GM12892 (cell line): ENCODE results near the gene GALR1.

Source experiments
- POLR2A ChIP-seq: IDR thresholded peaks from 2 replicates; pipeline ENCODE4 v1.6.1; 2011; ENCODE audit warnings: low read depth, low read length, control low read depth
- POLR2AphosphoS5 ChIP-seq: IDR thresholded peaks from 2 replicates; pipeline ENCODE4 v1.6.1; 2011; ENCODE audit warnings: low read depth, low read length, control low read depth
- TAF1 ChIP-seq: IDR thresholded peaks from 2 replicates; pipeline ENCODE4 v1.6.1; 2011; ENCODE audit warnings: low read depth, mild to moderate bottlenecking, control low read depth, low read length, borderline replicate concordance

GRCh38 chr18:77299706-77300105 lies 50.1 kb downstream of the GALR1 start:
- TF ChIP-seq POLR2AphosphoS5 (no peak), POLR2A (no peak), TAF1 (no peak)
